T-helper 2 cell treated with Interferon-gamma antibody and Interleukin-4, amounts not matched to agents 5 μg/mL and 100 μg/mL, for 36 hours (primary cell): ENCODE results near the gene RNF144A.

Experiments used
- DNase-seq: peaks from one replicate; pipeline ENCODE4 v3.0.0; 2021; ENCODE audit warnings: low spot score
- H3K27ac Mint-ChIP-seq: one replicate; pipeline ENCODE4 v1.8.0; 2021; ENCODE audit warnings: mild to moderate bottlenecking, mixed read lengths
- H3K27me3 Mint-ChIP-seq: one replicate; pipeline ENCODE4 v1.8.0; 2021; ENCODE audit warnings: low read depth, mixed read lengths
- H3K36me3 Mint-ChIP-seq: one replicate; pipeline ENCODE4 v1.8.0; 2021; ENCODE audit warnings: low read depth, mixed read lengths
- H3K4me1 Mint-ChIP-seq: one replicate; pipeline ENCODE4 v1.8.0; 2021; ENCODE audit warnings: low read depth, mixed read lengths
- H3K4me3 Mint-ChIP-seq: one replicate; pipeline ENCODE4 v1.8.0; 2022; ENCODE audit warnings: mild to moderate bottlenecking, moderate library complexity, mixed read lengths
- H3K9me3 Mint-ChIP-seq: one replicate; pipeline ENCODE4 v1.8.0; 2021; ENCODE audit warnings: mixed read lengths

The RNF144A gene

DNA sequence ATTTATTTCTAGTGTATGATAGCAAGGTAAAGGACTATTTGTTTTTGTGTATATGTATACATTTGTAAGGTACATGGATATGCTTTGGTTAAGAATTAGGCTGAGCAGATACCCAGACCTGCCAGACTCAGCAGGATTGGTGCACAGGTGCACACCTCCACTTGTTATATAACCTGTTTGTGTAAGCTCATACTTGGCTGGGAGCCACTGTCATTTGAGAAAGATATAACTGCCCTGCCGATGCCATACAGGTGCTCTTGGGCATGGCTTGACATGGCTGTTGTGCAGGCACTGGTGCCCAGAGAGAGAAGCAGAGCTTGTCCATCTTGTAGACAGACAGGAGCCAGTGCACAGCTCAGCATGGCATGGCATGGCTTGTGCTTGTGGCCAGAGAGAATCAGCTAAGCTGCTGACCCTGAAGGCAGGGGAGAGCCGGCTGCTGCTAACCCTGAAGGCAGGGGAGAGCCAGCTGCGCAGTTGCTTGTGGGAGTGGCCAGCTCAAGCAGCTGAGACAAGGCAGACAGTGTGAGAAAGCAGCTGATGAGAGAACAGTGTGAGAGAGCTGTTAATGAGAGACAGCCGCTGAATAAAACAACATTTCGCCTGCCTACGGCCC is 136.5 kb downstream of the RNF144A start:
- peaks cover 8% of the 10 kb centered on the region for H3K36me3 Mint-ChIP-seq
- H3K4me1 Mint-ChIP-seq, result peaks cover 15% of the 10 kb centered on the region
- H3K27me3 Mint-ChIP-seq, result no peaks in the 10 kb centered on the region
- no peak overlapping the region for H3K27ac Mint-ChIP-seq
- no peak overlapping the region for H3K4me3 Mint-ChIP-seq
- DNase-seq, result no peak
- no peaks in the 10 kb centered on the region for H3K9me3 Mint-ChIP-seq

GRCh38 chr2:7057865-7058400 is 140.7 kb downstream of the RNF144A start:
- Mint-ChIP-seq H3K36me3 (peaks cover 16% of the 10 kb centered on the region), H3K27ac (peak overlapping the region; percentile 73), H3K27me3 (no peaks in the 10 kb centered on the region), H3K4me3 (peak overlapping the region; percentile 67), H3K9me3 (peaks cover under 1% of the 10 kb centered on the region), H3K4me1 (peaks cover 24% of the 10 kb centered on the region)
- DNase-seq, result no peak

DNA sequence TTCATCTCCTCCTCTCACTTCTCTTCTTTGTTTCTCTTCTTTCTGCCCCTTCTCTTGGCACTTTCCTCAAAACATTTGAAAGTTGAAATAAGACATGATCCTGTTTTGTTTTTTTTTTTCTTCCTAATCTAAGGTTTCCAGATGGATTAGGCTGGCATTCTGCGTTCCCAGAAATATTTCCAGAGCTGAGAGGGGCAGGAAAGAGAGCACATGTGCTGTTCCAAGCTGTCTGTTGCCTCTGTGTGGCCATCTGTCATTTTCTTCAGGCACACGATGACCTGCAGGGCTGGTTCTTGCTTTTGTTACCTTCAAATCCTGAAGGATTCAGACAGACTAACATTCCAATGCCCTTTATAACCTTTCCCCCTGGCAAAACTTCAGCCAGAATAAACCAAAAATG is 142.9 kb downstream of the RNF144A start:
- no peaks in the 10 kb centered on the region for H3K27me3 Mint-ChIP-seq

DNA sequence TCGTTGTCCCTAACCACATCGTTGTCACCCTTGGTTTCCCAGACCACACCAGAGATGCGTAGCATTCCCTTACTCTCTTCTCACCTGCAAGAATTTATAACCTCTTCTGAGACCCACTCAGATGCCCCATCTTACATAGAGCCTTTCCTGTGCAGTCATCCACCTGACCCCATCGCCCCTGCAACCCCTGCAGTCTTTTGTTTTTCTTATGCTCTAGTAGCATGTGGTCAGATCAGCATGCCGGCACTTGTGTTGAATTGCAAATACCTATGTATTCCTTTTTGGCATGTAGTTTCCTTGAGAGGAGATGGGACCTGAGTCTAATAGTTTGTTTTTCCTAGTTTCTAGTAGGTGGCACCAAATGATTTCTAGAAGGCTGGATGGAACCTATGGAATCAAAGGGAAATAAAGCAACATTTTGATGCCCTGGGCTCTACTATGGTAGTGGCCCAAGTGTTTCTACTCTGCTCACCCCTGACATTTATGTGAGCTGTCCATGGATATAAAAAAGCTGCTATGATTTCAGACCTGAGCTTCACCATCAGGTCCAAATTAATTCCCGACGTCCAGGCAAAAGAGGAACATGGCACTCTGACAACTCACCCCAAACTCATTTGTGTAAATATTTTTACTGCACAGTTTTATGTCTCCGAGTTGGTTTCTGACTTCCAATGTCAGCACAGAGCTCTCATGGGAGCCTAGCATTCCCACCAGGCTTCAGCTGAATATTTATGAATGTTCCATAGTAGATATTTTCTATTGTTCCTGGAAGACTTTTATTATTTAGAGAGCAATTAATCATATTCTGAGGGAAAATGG is 143.6 kb downstream of the RNF144A start:
- Mint-ChIP-seq H3K9me3 (peaks cover 8% of the 10 kb centered on the region), H3K27ac (no peak overlapping the region), H3K36me3 (peaks cover 28% of the 10 kb centered on the region), H3K4me1 (peaks cover 24% of the 10 kb centered on the region), H3K4me3 (no peak overlapping the region), H3K27me3 (no peaks in the 10 kb centered on the region)
- no peak for DNase-seq

More for the DNA sequence above, 142.9 kb downstream of the RNF144A start:
- Mint-ChIP-seq H3K36me3 (peaks cover 28% of the 10 kb centered on the region), H3K4me3 (no peak overlapping the region), H3K27ac (no peak overlapping the region), H3K4me1 (peaks cover 24% of the 10 kb centered on the region), H3K9me3 (peaks cover 8% of the 10 kb centered on the region)
- DNase-seq, result no peak

DNA sequence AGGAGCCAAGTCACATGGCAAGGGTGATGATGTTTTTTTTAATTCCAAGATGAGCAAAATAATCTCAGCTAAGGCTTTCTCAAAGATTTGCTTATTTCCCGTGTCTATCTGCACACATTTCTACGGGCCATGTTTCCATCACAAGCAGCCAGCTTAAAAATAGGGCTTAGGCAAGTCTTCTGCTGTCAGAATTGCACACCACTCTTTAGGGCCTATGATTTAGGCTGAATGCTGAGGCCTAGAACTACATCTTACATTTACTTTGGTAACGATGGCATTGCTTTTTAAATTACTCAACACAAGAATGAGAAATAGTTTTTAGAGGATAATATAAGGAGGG is 144.2 kb downstream of the RNF144A start:
- no peak for DNase-seq
- Mint-ChIP-seq H3K4me3 (no peak overlapping the region), H3K9me3 (peaks cover 8% of the 10 kb centered on the region), H3K27me3 (no peaks in the 10 kb centered on the region), H3K4me1 (peaks cover 24% of the 10 kb centered on the region), H3K36me3 (peaks cover 28% of the 10 kb centered on the region), H3K27ac (no peak overlapping the region)

DNA sequence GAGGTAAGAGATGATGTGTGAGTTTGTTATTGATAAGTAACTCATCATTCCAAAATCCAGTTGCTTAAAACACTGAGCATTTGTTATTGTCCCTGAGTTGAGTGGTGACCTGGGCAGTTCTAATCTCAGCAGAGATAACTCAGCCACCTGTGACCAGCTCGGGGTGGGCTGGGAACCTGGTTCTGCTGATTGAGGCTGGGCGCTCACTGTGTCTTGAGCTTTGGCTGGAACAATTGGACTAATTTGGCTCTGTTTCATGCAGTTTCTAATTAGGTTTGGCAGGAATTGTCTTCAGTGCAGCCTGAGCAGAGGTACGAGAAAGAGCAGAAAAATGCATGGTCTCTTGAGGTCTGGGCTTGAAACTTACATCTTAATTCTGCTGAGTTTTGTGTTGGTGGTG is 144.7 kb downstream of the RNF144A start:
- Mint-ChIP-seq H3K9me3 (peaks cover 8% of the 10 kb centered on the region), H3K27ac (no peak overlapping the region), H3K4me3 (no peak overlapping the region), H3K36me3 (peaks cover 25% of the 10 kb centered on the region), H3K27me3 (no peaks in the 10 kb centered on the region), H3K4me1 (peaks cover 24% of the 10 kb centered on the region)
- DNase-seq, result no peak

- H3K27ac Mint-ChIP-seq, result no peak overlapping the region
- H3K36me3 Mint-ChIP-seq, result peaks cover 23% of the 10 kb centered on the region
These were observed 146.6 kb downstream of the RNF144A start for GRCh38 chr2:7063789-7064188.

DNA sequence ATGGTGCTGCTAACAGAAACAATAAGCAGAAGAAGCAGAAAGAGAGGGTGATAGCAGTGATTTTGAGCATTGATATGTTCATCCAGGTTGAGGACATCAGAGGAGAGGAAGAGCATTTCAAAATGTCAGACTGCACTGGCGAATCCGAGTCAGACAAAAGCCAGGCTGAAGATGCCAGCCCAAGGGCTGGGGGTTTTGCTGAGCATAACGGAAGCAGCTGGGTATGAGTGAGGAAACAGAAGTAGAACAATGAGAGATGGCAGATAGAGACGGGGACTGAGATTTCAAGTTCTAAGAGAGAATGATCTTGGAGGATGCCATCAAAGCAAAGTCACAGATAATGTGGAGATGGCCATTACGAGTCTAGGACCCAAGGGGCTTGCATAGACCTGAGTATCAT is 151.2 kb downstream of the RNF144A start:
- Mint-ChIP-seq H3K36me3 (peaks cover 7% of the 10 kb centered on the region), H3K4me3 (no peak overlapping the region), H3K9me3 (peaks cover 2% of the 10 kb centered on the region), H3K27me3 (no peaks in the 10 kb centered on the region), H3K27ac (no peak overlapping the region), H3K4me1 (no peaks in the 10 kb centered on the region)
- DNase-seq, result no peak

More at GRCh38 chr2:7063789-7064188, 146.6 kb downstream of the RNF144A start:
- peaks cover 8% of the 10 kb centered on the region for H3K9me3 Mint-ChIP-seq
- H3K27me3 Mint-ChIP-seq, result no peaks in the 10 kb centered on the region
- H3K4me3 Mint-ChIP-seq, result no peak overlapping the region
- H3K4me1 Mint-ChIP-seq, result peaks cover 9% of the 10 kb centered on the region
- no peak for DNase-seq

DNA sequence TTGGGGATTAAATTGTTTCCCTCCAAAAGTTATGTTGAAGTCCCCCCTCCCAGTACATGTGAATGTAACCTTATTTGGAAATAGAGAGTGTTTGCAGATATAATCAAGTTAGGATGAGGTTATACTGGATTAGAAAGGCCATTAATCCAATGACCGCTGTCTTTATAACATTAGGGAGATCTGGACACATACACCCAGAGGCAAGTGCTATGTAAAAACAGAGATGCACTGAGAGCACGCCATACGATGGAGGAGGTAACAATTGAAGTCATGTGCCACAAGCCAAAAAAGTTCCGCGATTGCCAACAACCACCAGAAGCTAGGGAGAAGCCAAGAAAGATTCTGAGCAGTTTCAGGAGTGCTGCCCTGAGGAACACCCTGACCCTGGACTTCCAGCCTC is 153.3 kb downstream of the RNF144A start:
- Mint-ChIP-seq H3K27me3 (no peaks in the 10 kb centered on the region), H3K4me1 (no peaks in the 10 kb centered on the region), H3K9me3 (no peaks in the 10 kb centered on the region), H3K4me3 (no peak overlapping the region), H3K27ac (no peak overlapping the region), H3K36me3 (peaks cover 2% of the 10 kb centered on the region)
- no peak for DNase-seq

DNA sequence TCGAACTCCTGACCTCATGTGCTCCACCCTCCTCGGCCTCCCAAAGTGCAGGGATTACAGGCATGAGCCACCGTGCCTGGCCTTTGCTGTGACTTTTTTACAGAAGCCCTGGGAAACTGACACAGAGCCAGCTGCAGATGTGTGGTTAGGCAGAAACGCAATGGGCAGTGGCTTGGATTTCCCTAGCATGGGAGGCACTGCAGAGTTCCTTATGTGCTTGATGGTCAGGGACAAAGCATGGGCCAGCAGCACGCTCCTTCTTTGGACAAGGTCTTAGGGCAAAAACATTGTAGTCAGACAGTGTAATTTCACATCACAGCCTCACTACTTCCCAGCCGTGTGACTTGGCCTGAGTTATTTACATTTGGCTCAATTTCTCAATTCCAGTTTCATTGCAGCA is 153.9 kb downstream of the RNF144A start:
- Mint-ChIP-seq H3K9me3 (no peaks in the 10 kb centered on the region), H3K27me3 (no peaks in the 10 kb centered on the region), H3K4me3 (no peak overlapping the region), H3K36me3 (peaks cover 2% of the 10 kb centered on the region), H3K4me1 (no peaks in the 10 kb centered on the region), H3K27ac (no peak overlapping the region)
- DNase-seq, result no peak

- Mint-ChIP-seq H3K27me3 (no peaks in the 10 kb centered on the region), H3K9me3 (no peaks in the 10 kb centered on the region), H3K4me1 (no peaks in the 10 kb centered on the region), H3K4me3 (no peak overlapping the region), H3K36me3 (peaks cover 2% of the 10 kb centered on the region), H3K27ac (no peak overlapping the region)
- no peak for DNase-seq
These were observed 154.8 kb downstream of the RNF144A start for GRCh38 chr2:7071916-7072556.

DNA sequence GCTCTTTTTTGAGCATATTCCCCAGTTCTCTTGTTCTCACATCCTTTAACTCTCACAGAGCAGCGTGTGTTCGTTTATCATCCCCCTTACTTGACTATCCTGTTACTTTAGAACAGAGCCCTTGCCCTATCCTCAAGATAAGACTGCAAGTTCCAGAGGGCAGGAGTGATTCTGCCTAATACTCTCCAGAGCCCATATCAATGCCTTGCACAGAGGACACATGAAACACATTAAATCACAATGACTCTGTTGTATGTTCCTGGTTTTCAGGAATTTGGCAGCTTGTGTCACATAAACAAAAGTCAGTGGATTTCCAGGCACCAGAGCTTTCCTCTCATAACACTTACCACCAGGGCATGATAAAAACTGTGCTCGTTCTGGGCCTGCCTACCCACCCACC is 156.7 kb downstream of the RNF144A start:
- H3K4me3 Mint-ChIP-seq, result no peak overlapping the region
- peaks cover 2% of the 10 kb centered on the region for H3K36me3 Mint-ChIP-seq
- H3K9me3 Mint-ChIP-seq, result no peaks in the 10 kb centered on the region
- H3K27ac Mint-ChIP-seq, result no peak overlapping the region
- no peak for DNase-seq
- no peaks in the 10 kb centered on the region for H3K4me1 Mint-ChIP-seq
- H3K27me3 Mint-ChIP-seq, result no peaks in the 10 kb centered on the region

- H3K9me3 Mint-ChIP-seq, result no peaks in the 10 kb centered on the region
- no peaks in the 10 kb centered on the region for H3K27me3 Mint-ChIP-seq
- peaks cover 2% of the 10 kb centered on the region for H3K36me3 Mint-ChIP-seq
- H3K27ac Mint-ChIP-seq, result no peak overlapping the region
- H3K4me3 Mint-ChIP-seq, result no peak overlapping the region
- no peak for DNase-seq
- no peaks in the 10 kb centered on the region for H3K4me1 Mint-ChIP-seq
These were observed 158.6 kb downstream of the RNF144A start for GRCh38 chr2:7075834-7076233.

DNA sequence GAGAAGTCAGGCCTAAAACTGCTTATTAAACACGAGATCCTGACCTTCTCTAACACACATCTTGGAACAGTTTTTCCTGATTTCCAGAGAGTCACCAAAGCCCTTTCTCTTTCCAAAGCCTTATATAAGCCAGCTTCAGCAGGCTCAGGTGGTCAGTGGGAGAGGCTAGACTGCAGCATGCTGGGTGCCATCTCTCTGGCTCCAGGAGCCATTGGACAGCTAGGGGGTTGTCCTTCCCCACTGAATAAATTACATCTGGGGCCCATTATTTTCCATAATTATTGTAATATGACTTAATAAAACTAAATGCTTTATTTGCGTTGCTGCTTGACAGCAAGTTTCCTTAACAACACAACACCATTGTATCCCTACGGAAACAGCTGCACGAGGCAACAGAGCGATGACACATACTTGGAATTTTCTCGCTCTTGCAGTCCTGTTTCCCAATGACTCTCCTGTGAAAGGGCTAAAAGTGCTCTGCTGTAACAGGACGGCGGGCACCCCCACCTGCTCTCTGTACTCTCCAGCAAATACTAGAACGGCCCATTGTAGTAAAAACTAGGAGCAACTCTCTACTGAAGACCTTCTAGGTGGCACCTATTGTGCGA is 160.6 kb downstream of the RNF144A start:
- H3K27ac Mint-ChIP-seq, result no peak overlapping the region

More for the DNA sequence above, 160.6 kb downstream of the RNF144A start:
- Mint-ChIP-seq H3K9me3 (no peaks in the 10 kb centered on the region), H3K4me1 (no peaks in the 10 kb centered on the region), H3K4me3 (no peak overlapping the region), H3K27me3 (no peaks in the 10 kb centered on the region), H3K36me3 (peaks cover 2% of the 10 kb centered on the region)
- DNase-seq, result no peak
